Measurements from ENCODE around the gene VAMP7. TPM values are rescaled to one million over a fixed set of nuclear protein-coding genes. Genes with fewer than 3 reads are reported as not detected.

VAMP7 gene
- total and polyA plus RNA-seq, 9 of the 15 experiments (the other 6 are each of a cell fraction or from before 2014, with no cell fraction given) = 38.4 to 100 (median 67.7) TPM

DNA sequence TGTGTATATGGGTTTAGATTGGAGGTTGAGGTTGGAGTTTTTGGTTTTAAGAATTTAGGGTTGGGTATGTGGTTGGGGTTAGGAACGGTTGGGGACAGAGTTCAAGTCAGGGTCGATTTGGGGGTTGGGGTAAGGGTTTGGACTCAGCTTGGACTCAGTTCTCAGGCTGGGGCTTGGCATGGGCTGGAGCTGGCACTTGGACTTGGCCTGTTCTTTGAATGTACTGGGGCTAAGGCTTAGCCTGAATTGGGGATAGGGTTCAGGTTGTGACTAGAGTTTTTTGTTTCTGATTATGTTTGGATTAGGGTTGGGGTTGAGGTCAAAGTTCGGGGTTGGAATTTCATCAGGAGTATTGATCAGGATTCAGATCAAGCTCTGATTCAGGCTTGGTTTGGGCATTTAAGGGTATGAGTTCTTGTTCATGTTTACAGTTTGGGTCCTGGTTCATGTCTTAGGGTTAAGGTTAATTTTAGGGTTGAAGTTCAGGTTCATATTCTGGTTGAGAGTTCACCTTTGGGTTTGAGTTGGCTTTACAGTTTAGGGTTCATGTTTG, 70.2 kb downstream of the VAMP7 start:
- intact Hi-C loops (cut with micrococcal nuclease) (no loop called here), in situ Hi-C loops (cut with MboI) (no loop called here)
- H3K27ac ChIP-seq (ENCODE audit: extremely low read depth, low read depth, low read length) = no peak overlapping the region
- no peaks in the 10 kb centered on the region for H3K27me3 ChIP-seq (ENCODE audit: control insufficient read depth in 2 of 2, insufficient read depth in 2 of 2, low read length in 2 of 2)
- no peaks in the 10 kb centered on the region for H3K9me3 ChIP-seq (replicated peaks; ENCODE audit: control insufficient read depth, insufficient read depth, low read depth, low read length)
- H2AFZ ChIP-seq (ENCODE audit: low read depth, low read length) = no peak overlapping the region
- H3K79me2 ChIP-seq (ENCODE audit: control insufficient read depth, insufficient read depth, low read length) = no peaks in the 10 kb centered on the region
- H3K4me1 ChIP-seq (replicated peaks in 1 of 2; ENCODE audit: control insufficient read depth in 2 of 2, insufficient read depth in 2 of 2, low read length in 2 of 2) = no peaks in the 10 kb centered on the region; a peak in 1 of 5 replicates
- no peaks in the 10 kb centered on the region for H4K20me1 ChIP-seq (replicated peaks; ENCODE audit: control insufficient read depth, insufficient read depth, low read length)
- no peak overlapping the region for H3K4me2 ChIP-seq (ENCODE audit: insufficient read depth, low read length)
- ATAC-seq = no peak
- H3K36me3 ChIP-seq (ENCODE audit: control insufficient read depth, insufficient read depth, low read length) = no peaks in the 10 kb centered on the region
- ChIA-PET POLR2A (no interaction called here), CTCF (ENCODE audit: low intra/inter-chr PET ratio) (no interaction called here)
- no peaks in the 10 kb centered on the region for H3K9me1 ChIP-seq (ENCODE audit: control insufficient read depth, insufficient read depth, low read length)
- WGBS (ENCODE audit: insufficient coverage, low coverage, missing lambda C conversion rate) = 21% methylated on average over 3 of the region's 3 CpGs
- TF ChIP-seq TEAD4 (IDR thresholded peaks at IDR 0.05; ENCODE audit: low read length) = no peak
- no peak for TF ChIP-seq TEAD4 (CRISPR knock-in tag; IDR thresholded peaks at IDR 0.05; ENCODE audit: borderline replicate concordance)
- no peak for TF ChIP-seq IFI16 (CRISPR knock-in tag; IDR thresholded peaks at IDR 0.05)
- TF ChIP-seq LEF1 (IDR thresholded peaks at IDR 0.05) = no peak
- TF ChIP-seq E2F3 (CRISPR knock-in tag; IDR thresholded peaks at IDR 0.05) = no peak
- no peak for TF ChIP-seq ARID2 (IDR thresholded peaks at IDR 0.05)
- no peak overlapping the region for H3K9ac ChIP-seq (ENCODE audit: insufficient read depth in 1 of 2, low read depth in 2 of 2, low read length in 2 of 2)
- H3K4me3 ChIP-seq = no peak overlapping the region
- DNase-seq (ENCODE audit: extremely low read depth in 1 of 4, low spot score in 3 of 4) = no peak
- FAIRE-seq = no peak
- no TSS peak for BruUV-seq (replicated peaks)

DNA sequence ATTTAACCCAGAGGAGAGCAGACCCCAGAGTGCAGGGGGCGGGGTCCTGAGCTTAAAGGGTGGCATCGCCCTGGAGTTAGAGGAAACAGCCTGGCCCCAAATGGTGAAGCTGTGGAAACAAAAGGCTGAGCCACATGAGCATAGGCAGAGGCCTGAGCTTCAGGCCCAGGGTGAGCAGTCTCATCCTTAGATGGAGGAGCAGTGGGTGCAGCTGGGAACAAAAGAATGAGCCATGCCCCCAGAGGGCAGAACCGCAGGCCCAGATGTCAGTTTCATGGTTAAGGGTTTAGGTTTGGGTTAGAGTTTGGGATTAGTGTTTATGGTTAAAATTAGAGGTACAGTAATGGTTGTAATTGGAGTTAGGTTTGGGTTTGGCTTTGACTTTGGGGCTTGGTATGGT, 71.9 kb downstream of the VAMP7 start:
- no peak for DNase-seq (ENCODE audit: extremely low read depth in 1 of 4, low spot score in 3 of 4)
- H2AFZ ChIP-seq (ENCODE audit: low read depth, low read length) = no peak overlapping the region
- no peaks in the 10 kb centered on the region for H4K20me1 ChIP-seq (replicated peaks; ENCODE audit: control insufficient read depth, insufficient read depth, low read length)
- no peak overlapping the region for H3K4me2 ChIP-seq (ENCODE audit: insufficient read depth, low read length)
- no peaks in the 10 kb centered on the region for H3K9me3 ChIP-seq (replicated peaks; ENCODE audit: control insufficient read depth, insufficient read depth, low read depth, low read length)
- H3K4me3 ChIP-seq = no peak overlapping the region
- H3K27ac ChIP-seq (ENCODE audit: extremely low read depth, low read depth, low read length) = no peak overlapping the region
- ChIA-PET POLR2A (no interaction called here), CTCF (ENCODE audit: low intra/inter-chr PET ratio) (no interaction called here)
- WGBS (ENCODE audit: insufficient coverage, low coverage, missing lambda C conversion rate) = 40% methylated on average over 3 of the region's 3 CpGs
- H3K36me3 ChIP-seq (ENCODE audit: control insufficient read depth, insufficient read depth, low read length) = no peaks in the 10 kb centered on the region
- no peaks in the 10 kb centered on the region for H3K27me3 ChIP-seq (ENCODE audit: control insufficient read depth in 2 of 2, insufficient read depth in 2 of 2, low read length in 2 of 2)
- no peaks in the 10 kb centered on the region for H3K9me1 ChIP-seq (ENCODE audit: control insufficient read depth, insufficient read depth, low read length)
- intact Hi-C loops (cut with micrococcal nuclease) = no loop called here
- BruUV-seq (replicated peaks) = no TSS peak
- in situ Hi-C loops (cut with MboI) = no loop called here
- H3K79me2 ChIP-seq (ENCODE audit: control insufficient read depth, insufficient read depth, low read length) = no peaks in the 10 kb centered on the region
- no peak for ATAC-seq
- H3K9ac ChIP-seq (ENCODE audit: insufficient read depth in 1 of 2, low read depth in 2 of 2, low read length in 2 of 2) = no peak overlapping the region
- peaks cover 0 to 9% of the 10 kb centered on the region in 2 experiments; a peak in 3 of 5 replicates for H3K4me1 ChIP-seq (replicated peaks in 1 of 2; ENCODE audit: control insufficient read depth in 2 of 2, insufficient read depth in 2 of 2, low read length in 2 of 2)
- no peak for FAIRE-seq
- TF ChIP-seq EHMT2 (IDR thresholded peaks at IDR 0.05) (no peak), TEAD1 (CRISPR knock-in tag; IDR thresholded peaks at IDR 0.05) (no peak), ARNT (IDR thresholded peaks at IDR 0.05) (no peak), GATAD2A (IDR thresholded peaks at IDR 0.05) (no peak), PREB (CRISPR knock-in tag; IDR thresholded peaks at IDR 0.05) (no peak)
- TF ChIP-seq, protein P1, sequence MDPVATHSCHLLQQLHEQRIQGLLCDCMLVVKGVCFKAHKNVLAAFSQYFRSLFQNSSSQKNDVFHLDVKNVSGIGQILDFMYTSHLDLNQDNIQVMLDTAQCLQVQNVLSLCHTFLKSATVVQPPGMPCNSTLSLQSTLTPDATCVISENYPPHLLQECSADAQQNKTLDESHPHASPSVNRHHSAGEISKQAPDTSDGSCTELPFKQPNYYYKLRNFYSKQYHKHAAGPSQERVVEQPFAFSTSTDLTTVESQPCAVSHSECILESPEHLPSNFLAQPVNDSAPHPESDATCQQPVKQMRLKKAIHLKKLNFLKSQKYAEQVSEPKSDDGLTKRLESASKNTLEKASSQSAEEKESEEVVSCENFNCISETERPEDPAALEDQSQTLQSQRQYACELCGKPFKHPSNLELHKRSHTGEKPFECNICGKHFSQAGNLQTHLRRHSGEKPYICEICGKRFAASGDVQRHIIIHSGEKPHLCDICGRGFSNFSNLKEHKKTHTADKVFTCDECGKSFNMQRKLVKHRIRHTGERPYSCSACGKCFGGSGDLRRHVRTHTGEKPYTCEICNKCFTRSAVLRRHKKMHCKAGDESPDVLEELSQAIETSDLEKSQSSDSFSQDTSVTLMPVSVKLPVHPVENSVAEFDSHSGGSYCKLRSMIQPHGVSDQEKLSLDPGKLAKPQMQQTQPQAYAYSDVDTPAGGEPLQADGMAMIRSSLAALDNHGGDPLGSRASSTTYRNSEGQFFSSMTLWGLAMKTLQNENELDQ (CRISPR knock-in tag; IDR thresholded peaks at IDR 0.05; ENCODE audit: borderline replicate concordance) = no peak
- TF ChIP-seq, protein P2, sequence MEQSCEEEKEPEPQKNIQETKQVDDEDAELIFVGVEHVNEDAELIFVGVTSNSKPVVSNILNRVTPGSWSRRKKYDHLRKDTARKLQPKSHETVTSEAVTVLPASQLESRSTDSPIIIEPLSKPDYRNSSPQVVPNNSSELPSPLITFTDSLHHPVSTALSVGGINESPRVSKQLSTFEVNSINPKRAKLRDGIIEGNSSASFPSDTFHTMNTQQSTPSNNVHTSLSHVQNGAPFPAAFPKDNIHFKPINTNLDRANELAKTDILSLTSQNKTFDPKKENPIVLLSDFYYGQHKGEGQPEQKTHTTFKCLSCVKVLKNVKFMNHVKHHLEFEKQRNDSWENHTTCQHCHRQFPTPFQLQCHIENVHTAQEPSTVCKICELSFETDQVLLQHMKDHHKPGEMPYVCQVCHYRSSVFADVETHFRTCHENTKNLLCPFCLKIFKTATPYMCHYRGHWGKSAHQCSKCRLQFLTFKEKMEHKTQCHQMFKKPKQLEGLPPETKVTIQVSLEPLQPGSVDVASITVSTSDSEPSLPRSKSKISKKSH (CRISPR knock-in tag; IDR thresholded peaks at IDR 0.05) = no peak
